MCF 10A (cell line): Measurements from ENCODE around the gene ZNF627. TPM values are rescaled to one million over a fixed set of nuclear protein-coding genes. Genes with fewer than 3 reads are reported as not detected.

Experiments used
- BruUV-seq: library from RNA; stranded (reverse); fragments of 400-500 nt; replicated peaks from 2 replicates; lab custom pipeline; 2021; lab: Mats Ljungman, UMichigan
- CTCF ChIA-PET: fragments of 300-600 bp; sonication (Branson Sonifier 250); formaldehyde crosslinking; extraction: SDS; loops from one replicate; lab custom pipeline; 2021; ENCODE audit warnings: antibody characterized with exemption, inconsistent platforms; lab: Yijun Ruan, JAX
- POLR2A ChIA-PET: fragments of 300-600, 350-650 bp; sonication (Branson Sonifier 250); formaldehyde crosslinking; extraction: SDS; loops from one replicate; lab custom pipeline; 2020; ENCODE audit warnings: antibody characterized with exemption, inconsistent platforms; lab: Yijun Ruan, JAX
- DNase-seq: peaks from one replicate; pipeline ENCODE4 v3.0.0-alpha.2; 2018; ENCODE audit not compliant: unreplicated experiment
- H3K27ac Mint-ChIP-seq: one replicate; pipeline ENCODE4 v1.8.0; 2022; ENCODE audit warnings: mild to moderate bottlenecking, low read depth, mixed read lengths; ENCODE audit not compliant: unreplicated experiment
- H3K27me3 Mint-ChIP-seq: one replicate; pipeline ENCODE4 v1.8.0; 2022; ENCODE audit warnings: mixed read lengths; ENCODE audit not compliant: insufficient read depth, unreplicated experiment
- H3K36me3 Mint-ChIP-seq: one replicate; pipeline ENCODE4 v1.8.0; 2022; ENCODE audit warnings: mild to moderate bottlenecking, moderate library complexity, mixed read lengths; ENCODE audit not compliant: insufficient read depth, unreplicated experiment
- H3K4me1 Mint-ChIP-seq: one replicate; pipeline ENCODE4 v1.8.0; 2022; ENCODE audit warnings: mixed read lengths; ENCODE audit not compliant: insufficient read depth, unreplicated experiment
- H3K4me3 Mint-ChIP-seq: one replicate; pipeline ENCODE4 v1.8.0; 2022; ENCODE audit warnings: mild to moderate bottlenecking, moderate library complexity, mixed read lengths; ENCODE audit not compliant: unreplicated experiment
- H3K9me3 Mint-ChIP-seq: one replicate; pipeline ENCODE4 v1.8.0; 2022; ENCODE audit warnings: mixed read lengths; ENCODE audit not compliant: unreplicated experiment
- CTCF ChIP-seq: fragments of 200-600 bp; IDR thresholded peaks from one replicate; pipeline ENCODE4 v1.8.0; 2022; ENCODE audit warnings: antibody characterized with exemption, mild to moderate bottlenecking; ENCODE audit not compliant: unreplicated experiment
- intact Hi-C: fragments of 100-400 bp; cut with micrococcal nuclease; formaldehyde crosslinking; loops from 2 replicates; pipeline ENCODE4 v1.14.1; 2022
- total RNA-seq: library from RNA; stranded (reverse); gene quantifications from 2 replicates; pipeline ENCODE4 v1.2.3, GENCODE V29; 2022

Gene ZNF627
- total RNA-seq, 1 experiment from 2014 or later, result 8.7 TPM

GRCh38 chr19:11662278-11662677 is 65.0 kb downstream of the ZNF627 start:
- POLR2A ChIA-PET, result no interaction called here
- no peak overlapping the region for H3K27ac Mint-ChIP-seq
- no TSS peak for BruUV-seq
- DNase-seq, result no peak
- no peak overlapping the region for H3K4me3 Mint-ChIP-seq
- intact Hi-C loops, result no loop called here
- TF ChIP-seq CTCF, result no peak
- H3K4me1 Mint-ChIP-seq, result no peaks in the 10 kb centered on the region
- CTCF ChIA-PET, result interaction anchor here (0.6 to 1.6 kb wide), 2 partner anchors 10 to 1134 kb away, joined by 3 read pairs; no protein-coding TSS in a partner anchor
- H3K9me3 Mint-ChIP-seq, result no peaks in the 10 kb centered on the region
- peaks cover 6% of the 10 kb centered on the region for H3K36me3 Mint-ChIP-seq
- no peaks in the 10 kb centered on the region for H3K27me3 Mint-ChIP-seq

- no peak overlapping the region for H3K27ac Mint-ChIP-seq
- POLR2A ChIA-PET, result no interaction called here
- H3K4me1 Mint-ChIP-seq, result no peaks in the 10 kb centered on the region
- intact Hi-C loops, result no loop called here
- no TSS peak for BruUV-seq
- TF ChIP-seq CTCF, result no peak
- no peak for DNase-seq
- H3K4me3 Mint-ChIP-seq, result no peak overlapping the region
- peaks cover 6% of the 10 kb centered on the region for H3K36me3 Mint-ChIP-seq
- H3K27me3 Mint-ChIP-seq, result no peaks in the 10 kb centered on the region
- CTCF ChIA-PET, result interaction anchor here (0.6 to 1.6 kb wide), 4 partner anchors 11 to 895 kb away, joined by 3 to 5 read pairs (median 3); no protein-coding TSS in a partner anchor
- H3K9me3 Mint-ChIP-seq, result no peaks in the 10 kb centered on the region
Observed at GRCh38 chr19:11663181-11663591, 65.9 kb downstream of the ZNF627 start.

Other genes with a start within 250 kb of the ZNF627 start
- 19.5 and 24.2 TPM in 2 replicates for gene PLPPR2, start 242.1 kb upstream of the ZNF627 start, total RNA-seq
- 1.0 and 1.4 TPM in 2 replicates for gene SWSAP1, start 222.8 kb upstream of the ZNF627 start, total RNA-seq
- gene EPOR, start 213.2 kb upstream of the ZNF627 start, total RNA-seq, result 1.7 and 2.7 TPM in 2 replicates
- gene RGL3, start 178.2 kb upstream of the ZNF627 start, total RNA-seq, result not detected in 2 replicates
- gene ODAD3, start 162.4 kb upstream of the ZNF627 start, total RNA-seq, result 0.30 TPM in 1 of 2 replicates, not detected in the other
- gene PRKCSH, start 161.8 kb upstream of the ZNF627 start, total RNA-seq, result 224 and 257 TPM in 2 replicates
- 0.54 TPM in 1 of 2 replicates, not detected in the other for gene ELAVL3, start 116.4 kb upstream of the ZNF627 start, total RNA-seq
- 7.7 and 8.7 TPM in 2 replicates for gene ZNF653, start 91.6 kb upstream of the ZNF627 start, total RNA-seq
- 19.2 and 26.8 TPM in 2 replicates for gene ECSIT, start 68.3 kb upstream of the ZNF627 start, total RNA-seq
- gene CNN1, start 58.6 kb upstream of the ZNF627 start, total RNA-seq, result not detected in 2 replicates
- gene ELOF1, start 38.3 kb upstream of the ZNF627 start, total RNA-seq, result 72.1 and 78.7 TPM in 2 replicates
- not detected in 2 replicates for gene ACP5, start 19.8 kb upstream of the ZNF627 start, total RNA-seq
- 0.54 and 1.9 TPM in 2 replicates for gene ZNF823, start 141.5 kb downstream of the ZNF627 start, total RNA-seq
- gene ZNF441, start 169.5 kb downstream of the ZNF627 start, total RNA-seq, result 3.4 and 4.2 TPM in 2 replicates
- gene ZNF491, start 201.0 kb downstream of the ZNF627 start, total RNA-seq, result not detected in 2 replicates
- 2.6 and 3.5 TPM in 2 replicates for gene ZNF440, start 216.8 kb downstream of the ZNF627 start, total RNA-seq